MM.1S (cell line): ENCODE data around the gene SLC9A5.

Experiments used
- DNase-seq: peaks from one replicate; pipeline ENCODE4 v3.0.0-alpha.2; 2015
- H2AFZ ChIP-seq: fragments of 300-600 bp; sonication (generic); 2 replicates; pipeline ENCODE4 v1.6.0; 2016; ENCODE audit warnings: antibody characterized with exemption, low read length
- H3F3A ChIP-seq: fragments of 300-600 bp; sonication (generic); 2 replicates; pipeline ENCODE4 v1.6.1; 2016; ENCODE audit warnings: mild to moderate bottlenecking, antibody characterized with exemption, low read length, moderate library complexity, mixed read lengths; ENCODE audit not compliant: insufficient read depth
- H3K27ac ChIP-seq: fragments of 300-600 bp; sonication (generic); 2 replicates; pipeline ENCODE4 v1.5.1; 2016; ENCODE audit warnings: mild to moderate bottlenecking, low read length
- H3K27me3 ChIP-seq: fragments of 300-600 bp; sonication (generic); replicated peaks from 2 replicates; pipeline ENCODE4 v1.6.0; 2016; ENCODE audit warnings: low read length; ENCODE audit not compliant: insufficient read depth
- H3K36me3 ChIP-seq: fragments of 300-600 bp; sonication (generic); replicated peaks from 2 replicates; pipeline ENCODE4 v1.6.1; 2016; ENCODE audit warnings: mild to moderate bottlenecking, low read length, mixed read lengths; ENCODE audit not compliant: insufficient read depth
- H3K4me1 ChIP-seq: fragments of 300-600 bp; sonication (generic); 2 replicates; pipeline ENCODE4 v1.6.1; 2016; ENCODE audit warnings: low read length, mixed read lengths
- H3K4me2 ChIP-seq: fragments of 300-600 bp; sonication (generic); 2 replicates; pipeline ENCODE4 v1.6.0; 2016; ENCODE audit warnings: low read depth, low read length
- H3K4me3 ChIP-seq: fragments of 300-600 bp; sonication (generic); 2 replicates; pipeline ENCODE4 v1.5.1; 2016; ENCODE audit warnings: low read length, mixed read lengths
- H3K79me2 ChIP-seq: fragments of 300-600 bp; sonication (generic); 2 replicates; pipeline ENCODE4 v1.6.1; 2016; ENCODE audit warnings: mixed run types, low read length, mixed read lengths
- H3K9ac ChIP-seq: fragments of 300-600 bp; sonication (generic); 2 replicates; pipeline ENCODE4 v1.6.1; 2016; ENCODE audit warnings: low read length, mixed read lengths
- H3K9me2 ChIP-seq: fragments of 300-600 bp; sonication (generic); replicated peaks from 2 replicates; pipeline ENCODE4 v1.6.1; 2016; ENCODE audit warnings: mild to moderate bottlenecking, low read length, mixed read lengths; ENCODE audit not compliant: insufficient read depth
- H3K9me3 ChIP-seq: fragments of 300-600 bp; sonication (generic); replicated peaks from 2 replicates; pipeline ENCODE4 v1.6.1; 2016; ENCODE audit warnings: mild to moderate bottlenecking, low read length, mixed read lengths; ENCODE audit not compliant: insufficient read depth
- H4K20me1 ChIP-seq: fragments of 300-600 bp; sonication (generic); 2 replicates; pipeline ENCODE4 v1.6.1; 2016; ENCODE audit warnings: mild to moderate bottlenecking, low read length, moderate library complexity, mixed read lengths; ENCODE audit not compliant: insufficient read depth
- EZH2 ChIP-seq: fragments of 300-600 bp; sonication (generic); optimal IDR thresholded peaks from 2 replicates; pipeline ENCODE3; 2017; ENCODE audit warnings: low read depth, mild to moderate bottlenecking, antibody characterized with exemption, low read length, mixed read lengths
- EZH2phosphoT487 ChIP-seq: fragments of 300-600 bp; sonication (generic); IDR thresholded peaks from 2 replicates; pipeline ENCODE4 v1.6.1; 2018; ENCODE audit warnings: antibody characterized with exemption, low read length
- TF ChIP-seq, protein P1 (sequence below): fragments of 300-600 bp; sonication (generic); IDR thresholded peaks from 2 replicates; pipeline ENCODE4 v1.5.1; 2016; ENCODE audit warnings: antibody characterized with exemption, low read length, mixed read lengths

Gene SLC9A5

GRCh38 chr16:67238278-67238575 lies 10.6 kb upstream of the SLC9A5 start:
- no peak overlapping the region for H3K27ac ChIP-seq
- TF ChIP-seq, protein P1, sequence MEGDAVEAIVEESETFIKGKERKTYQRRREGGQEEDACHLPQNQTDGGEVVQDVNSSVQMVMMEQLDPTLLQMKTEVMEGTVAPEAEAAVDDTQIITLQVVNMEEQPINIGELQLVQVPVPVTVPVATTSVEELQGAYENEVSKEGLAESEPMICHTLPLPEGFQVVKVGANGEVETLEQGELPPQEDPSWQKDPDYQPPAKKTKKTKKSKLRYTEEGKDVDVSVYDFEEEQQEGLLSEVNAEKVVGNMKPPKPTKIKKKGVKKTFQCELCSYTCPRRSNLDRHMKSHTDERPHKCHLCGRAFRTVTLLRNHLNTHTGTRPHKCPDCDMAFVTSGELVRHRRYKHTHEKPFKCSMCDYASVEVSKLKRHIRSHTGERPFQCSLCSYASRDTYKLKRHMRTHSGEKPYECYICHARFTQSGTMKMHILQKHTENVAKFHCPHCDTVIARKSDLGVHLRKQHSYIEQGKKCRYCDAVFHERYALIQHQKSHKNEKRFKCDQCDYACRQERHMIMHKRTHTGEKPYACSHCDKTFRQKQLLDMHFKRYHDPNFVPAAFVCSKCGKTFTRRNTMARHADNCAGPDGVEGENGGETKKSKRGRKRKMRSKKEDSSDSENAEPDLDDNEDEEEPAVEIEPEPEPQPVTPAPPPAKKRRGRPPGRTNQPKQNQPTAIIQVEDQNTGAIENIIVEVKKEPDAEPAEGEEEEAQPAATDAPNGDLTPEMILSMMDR: no peak
- no peak for TF ChIP-seq EZH2
- TF ChIP-seq EZH2phosphoT487: no peak
- H2AFZ ChIP-seq: no peak overlapping the region
- H3K79me2 ChIP-seq: peaks cover 38% of the 10 kb centered on the region
- peaks cover under 1% of the 10 kb centered on the region for H3K4me1 ChIP-seq
- no peak overlapping the region for H3K4me3 ChIP-seq
- H3K9me2 ChIP-seq: no peaks in the 10 kb centered on the region
- no peaks in the 10 kb centered on the region for H4K20me1 ChIP-seq
- H3K9ac ChIP-seq: no peak overlapping the region
- H3K4me2 ChIP-seq: no peak overlapping the region
- DNase-seq: no peak
- H3K27me3 ChIP-seq: no peaks in the 10 kb centered on the region
- no peaks in the 10 kb centered on the region; the same call in 1 of the 2 replicates for H3F3A ChIP-seq
- H3K9me3 ChIP-seq: no peaks in the 10 kb centered on the region
- H3K36me3 ChIP-seq: peaks cover 4% of the 10 kb centered on the region; the same call in 1 of the 2 replicates

GRCh38 chr16:67238806-67239470 lies 9.8 kb upstream of the SLC9A5 start:
- no peak overlapping the region for H3K27ac ChIP-seq

GRCh38 chr16:67240506-67240905 lies 8.3 kb upstream of the SLC9A5 start:
- Histone ChIP-seq H3K4me2 (no peak overlapping the region), H3K9me2 (no peaks in the 10 kb centered on the region), H3K27me3 (no peaks in the 10 kb centered on the region), H4K20me1 (no peaks in the 10 kb centered on the region), H3K9ac (no peak overlapping the region), H3F3A (peaks cover 19% of the 10 kb centered on the region), H3K9me3 (no peaks in the 10 kb centered on the region), H3K27ac (no peak overlapping the region), H2AFZ (no peak overlapping the region), H3K4me3 (no peak overlapping the region), H3K36me3 (peaks cover 4% of the 10 kb centered on the region; the same call in 1 of the 2 replicates), H3K79me2 (peaks cover 60% of the 10 kb centered on the region), H3K4me1 (peaks cover 22% of the 10 kb centered on the region)
- no peak for DNase-seq
- TF ChIP-seq EZH2 (no peak), EZH2phosphoT487 (no peak)
- TF ChIP-seq, protein P1: no peak

More at GRCh38 chr16:67238806-67239470, 9.8 kb upstream of the SLC9A5 start:
- Histone ChIP-seq H3K79me2 (peaks cover 45% of the 10 kb centered on the region), H3F3A (peaks cover 3% of the 10 kb centered on the region), H3K4me2 (no peak overlapping the region), H3K27me3 (no peaks in the 10 kb centered on the region), H3K9ac (no peak overlapping the region), H3K4me3 (no peak overlapping the region), H4K20me1 (no peaks in the 10 kb centered on the region), H3K9me3 (no peaks in the 10 kb centered on the region), H3K4me1 (peaks cover 7% of the 10 kb centered on the region), H3K9me2 (no peaks in the 10 kb centered on the region), H2AFZ (no peak overlapping the region), H3K36me3 (peaks cover 4% of the 10 kb centered on the region; the same call in 1 of the 2 replicates)
- TF ChIP-seq, protein P1: no peak
- no peak for TF ChIP-seq EZH2
- no peak for TF ChIP-seq EZH2phosphoT487
- no peak for DNase-seq
